Tibial artery (tissue), 4 donors: Measurements from ENCODE around the gene MLEC.

ENCODE experiments used
- DNase-seq, 2 donors: peaks; one replicate each; pipeline ENCODE4 v3.0.0-alpha.2; 2019
- H3K27ac ChIP-seq, 2 donors: fragments of 200-600 bp; sonication (generic) in 1 of 2; 1 replicate in 1 of 2; 2 replicates in 1 of 2; pipeline ENCODE4 v1.5.1; 2018 to 2019; ENCODE audit warnings: mild to moderate bottlenecking in 1 of 2
- H3K27me3 ChIP-seq, 2 donors: fragments of 200-600 bp; sonication (generic) in 1 of 2; one replicate each; pipeline versions ENCODE4 v1.5.1 to v1.6.0; 2016 to 2019
- H3K36me3 ChIP-seq, 3 donors: fragments of 200-600 bp; sonication (generic) in 2 of 3; one replicate each; pipeline ENCODE4 v1.5.1; 2016 to 2019; ENCODE audit warnings: mild to moderate bottlenecking in 2 of 3
- H3K4me1 ChIP-seq, 4 donors: fragments of 200-600 bp; sonication (generic) in 2 of 4; 1 replicate in 3 of 4; 2 replicates in 1 of 4; pipeline ENCODE4 v1.5.1; 2016 to 2019
- H3K4me3 ChIP-seq, 2 donors: fragments of 200-600 bp; sonication (generic) in 1 of 2; 1 replicate in 1 of 2; 2 replicates in 1 of 2; pipeline ENCODE4 v1.5.1; 2018 to 2019; ENCODE audit warnings: mild to moderate bottlenecking in 2 of 2
- H3K9me3 ChIP-seq, 3 donors: fragments of 200-600 bp; sonication (generic) in 1 of 3; one replicate each; pipeline ENCODE4 v1.5.1; 2016 to 2019
- CTCF ChIP-seq, 2 experiments: fragments of 200-600 bp in 1 of 2; fragments of 450-650 bp in 1 of 2; IDR thresholded peaks; one replicate each; pipeline ENCODE4 v1.5.1; 2017 to 2019; ENCODE audit warnings: antibody characterized with exemption in 2 of 2, mild to moderate bottlenecking in 1 of 2, moderate library complexity in 1 of 2
- intact Hi-C: fragments of 100-400 bp; cut with DNase I; formaldehyde crosslinking; loops from one replicate; pipeline ENCODE4 v1.15.0; 2023; ENCODE audit warnings: low total_unique reads

Gene MLEC

GRCh38 chr12:120719072-120719471, 32.1 kb downstream of the MLEC start:
- peaks cover 0 to under 1% (median 0%) of the 10 kb centered on the region in 4 donors for H3K4me1 ChIP-seq
- intact Hi-C loops: loop anchor here (10.0 kb wide), 1 partner anchor 256 kb away; the partner anchor contains the start of gene HNF1A
- peaks cover 54 to 96% (median 77%) of the 10 kb centered on the region in 3 donors for H3K36me3 ChIP-seq
- no peak for TF ChIP-seq CTCF (IDR thresholded peaks at IDR 0.05)
- no peak overlapping the region for H3K4me3 ChIP-seq
- no peaks in the 10 kb centered on the region for H3K27me3 ChIP-seq
- no peak overlapping the region for H3K27ac ChIP-seq
- no peak for DNase-seq
- H3K9me3 ChIP-seq: no peaks in the 10 kb centered on the region

GRCh38 chr12:120719496-120720233, 32.7 kb downstream of the MLEC start:
- no peak for DNase-seq
- TF ChIP-seq CTCF (IDR thresholded peaks at IDR 0.05): no peak
- Histone ChIP-seq H3K36me3 (peaks cover 54 to 90% (median 71%) of the 10 kb centered on the region in 3 donors), H3K9me3 (no peaks in the 10 kb centered on the region), H3K27me3 (no peaks in the 10 kb centered on the region), H3K4me3 (no peak overlapping the region), H3K4me1 (peaks cover 0 to 4% (median under 1%) of the 10 kb centered on the region in 4 donors), H3K27ac (no peak overlapping the region)
- intact Hi-C loops: loop anchor here (10.0 kb wide), 2 partner anchors 185 to 255 kb away; partner anchors contain the start of genes HNF1A and SPPL3

- Histone ChIP-seq H3K4me1 (peaks cover 0 to 11% (median 7%) of the 10 kb centered on the region in 4 donors), H3K4me3 (no peak overlapping the region), H3K27me3 (no peaks in the 10 kb centered on the region), H3K9me3 (no peaks in the 10 kb centered on the region), H3K27ac (no peak overlapping the region), H3K36me3 (peaks cover 54 to 82% (median 66%) of the 10 kb centered on the region in 3 donors)
- intact Hi-C loops: loop anchor here (10.0 kb wide), 1 partner anchor 184 kb away; the partner anchor contains the start of gene SPPL3
- no peak for TF ChIP-seq CTCF (IDR thresholded peaks at IDR 0.05)
- DNase-seq: peak in 1 of 2 donors; percentile 41
Measured at GRCh38 chr12:120720234-120720986, 33.5 kb downstream of the MLEC start.

- Histone ChIP-seq H3K4me3 (no peak overlapping the region), H3K27me3 (no peaks in the 10 kb centered on the region), H3K4me1 (peaks cover 0 to 15% (median 7%) of the 10 kb centered on the region in 4 donors), H3K36me3 (peaks cover 47 to 75% (median 63%) of the 10 kb centered on the region in 3 donors), H3K27ac (no peak overlapping the region), H3K9me3 (no peaks in the 10 kb centered on the region)
- intact Hi-C loops: loop anchor here (10.0 kb wide), 1 partner anchor 184 kb away; the partner anchor contains the start of gene SPPL3
- DNase-seq: no peak
- no peak for TF ChIP-seq CTCF (IDR thresholded peaks at IDR 0.05)
Measured at GRCh38 chr12:120720987-120721801, 34.2 kb downstream of the MLEC start.

- intact Hi-C loops: loop anchor here (10.0 kb wide), 1 partner anchor 183 kb away; the partner anchor contains the start of gene SPPL3
- peaks cover 0 to 17% (median 8%) of the 10 kb centered on the region in 4 donors for H3K4me1 ChIP-seq
Measured at GRCh38 chr12:120721866-120722265, 34.9 kb downstream of the MLEC start.

More at GRCh38 chr12:120721866-120722265, 34.9 kb downstream of the MLEC start:
- DNase-seq: no peak
- Histone ChIP-seq H3K9me3 (no peaks in the 10 kb centered on the region), H3K4me3 (no peak overlapping the region), H3K36me3 (peaks cover 43 to 68% (median 56%) of the 10 kb centered on the region in 3 donors), H3K27ac (no peak overlapping the region), H3K27me3 (no peaks in the 10 kb centered on the region)
- TF ChIP-seq CTCF (IDR thresholded peaks at IDR 0.05): no peak
